Activated T-helper 1 cell treated with Interleukin-2 at 50 U/mL for 16 hours (primary cell): ENCODE data around the gene LRRC32.

Experiments
- DNase-seq: peaks from one replicate; pipeline ENCODE4 v3.0.0-alpha.2; 2020; ENCODE audit warnings: low read depth

The LRRC32 gene

DNA sequence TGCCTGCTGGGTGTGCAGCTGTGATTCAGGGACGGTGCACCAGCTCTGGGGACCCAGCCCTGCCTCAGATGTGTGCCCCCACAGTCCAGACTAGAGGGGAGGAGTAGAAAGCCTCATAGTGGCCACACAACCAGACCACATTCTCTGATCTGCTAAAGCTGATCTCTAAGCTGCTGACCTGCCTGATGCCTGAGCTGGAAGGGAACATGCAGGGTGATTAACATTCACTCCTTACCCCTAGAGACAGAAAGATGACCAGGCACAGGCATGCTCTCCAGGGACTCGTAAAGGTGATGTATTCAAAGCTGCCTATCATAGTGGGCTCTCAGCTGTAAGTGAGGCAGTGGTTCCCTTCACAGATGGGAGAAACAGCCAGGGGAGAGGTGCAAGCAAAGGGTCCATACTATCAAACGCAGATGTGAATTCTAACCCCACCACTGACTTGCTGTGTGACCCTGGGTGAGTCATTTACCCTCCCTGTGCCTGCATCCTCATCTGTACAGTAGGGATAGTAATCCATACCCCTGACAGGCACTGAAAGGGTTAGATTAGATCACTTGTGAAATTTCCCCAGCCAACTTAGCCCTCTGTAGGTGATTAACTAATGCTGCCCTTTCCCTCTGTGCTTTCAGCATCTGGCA is 29.0 kb upstream of the LRRC32 start:
- no peak for DNase-seq

DNA sequence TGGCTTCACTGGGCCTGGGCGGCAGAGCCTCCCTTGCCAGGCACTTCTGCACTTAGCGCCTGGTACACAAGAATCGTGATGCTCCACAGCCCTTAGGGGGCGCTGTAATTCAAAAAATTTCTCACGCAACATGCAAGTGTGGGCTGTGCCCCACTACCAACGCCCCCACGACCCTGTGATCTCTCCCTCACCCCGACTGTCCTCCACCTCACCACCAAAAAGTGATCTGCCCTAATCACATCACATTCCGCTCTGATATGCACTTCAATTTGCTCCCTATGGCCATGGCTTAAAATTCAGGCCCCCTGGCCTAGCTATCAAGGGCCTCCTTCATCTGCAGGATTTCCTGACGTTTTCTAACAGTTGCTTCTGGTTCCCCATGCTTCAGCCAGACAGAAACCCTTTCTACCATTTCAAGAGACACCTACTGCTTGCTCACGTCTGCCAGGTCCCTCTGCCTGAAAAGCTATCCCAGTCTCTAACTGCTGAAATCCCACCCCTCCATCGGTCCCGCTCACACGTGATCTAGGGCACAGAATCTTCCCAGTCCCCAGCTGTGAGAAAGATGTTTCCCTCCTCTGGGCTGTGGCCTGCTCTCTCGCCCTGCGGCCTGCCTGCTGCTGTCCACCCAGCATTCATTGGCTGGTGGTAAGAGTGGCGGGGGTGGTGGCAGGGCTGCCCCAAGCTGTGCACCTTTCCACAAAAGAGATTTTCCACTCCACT is 27.9 kb upstream of the LRRC32 start:
- no peak for DNase-seq

DNA sequence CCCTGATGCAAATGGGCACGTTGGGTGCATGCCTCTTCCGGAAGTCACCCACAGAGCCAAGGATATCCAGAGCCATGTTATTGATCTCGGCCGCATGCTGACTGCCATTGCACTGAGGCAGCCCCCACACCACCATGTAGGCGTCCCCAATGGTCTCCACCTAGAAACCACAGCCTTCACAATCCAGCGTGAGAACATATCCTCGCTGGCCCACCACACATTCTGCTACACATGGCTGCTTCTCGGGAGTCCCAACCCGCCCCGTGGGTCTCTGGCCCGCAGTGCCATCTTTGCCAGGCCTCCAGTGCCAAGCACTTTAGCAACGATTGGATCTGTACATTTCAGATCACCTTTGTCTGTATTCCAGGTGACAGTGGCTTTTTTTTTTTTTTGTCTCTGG is 26.2 kb upstream of the LRRC32 start:
- no peak for DNase-seq

DNA sequence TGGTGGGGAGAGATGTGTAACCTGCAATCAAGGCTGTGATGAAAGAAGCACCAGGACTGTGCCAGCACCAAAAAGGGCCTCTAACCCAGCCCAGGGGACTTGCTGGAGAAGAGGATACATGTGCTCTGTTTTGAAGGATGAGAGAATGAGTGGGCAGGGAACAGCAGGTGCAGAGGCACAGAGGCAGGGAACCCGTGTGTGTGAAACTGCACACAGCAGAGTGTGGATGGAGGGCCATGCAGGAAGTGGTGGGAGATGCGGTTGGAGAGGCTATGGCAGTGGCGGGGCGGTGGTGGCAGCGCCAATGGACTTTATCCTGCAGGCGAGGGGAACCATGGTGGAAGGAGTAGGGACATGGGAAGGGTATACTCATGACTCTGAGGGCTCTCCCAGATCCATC is 25.2 kb upstream of the LRRC32 start:
- DNase-seq, result no peak

DNA sequence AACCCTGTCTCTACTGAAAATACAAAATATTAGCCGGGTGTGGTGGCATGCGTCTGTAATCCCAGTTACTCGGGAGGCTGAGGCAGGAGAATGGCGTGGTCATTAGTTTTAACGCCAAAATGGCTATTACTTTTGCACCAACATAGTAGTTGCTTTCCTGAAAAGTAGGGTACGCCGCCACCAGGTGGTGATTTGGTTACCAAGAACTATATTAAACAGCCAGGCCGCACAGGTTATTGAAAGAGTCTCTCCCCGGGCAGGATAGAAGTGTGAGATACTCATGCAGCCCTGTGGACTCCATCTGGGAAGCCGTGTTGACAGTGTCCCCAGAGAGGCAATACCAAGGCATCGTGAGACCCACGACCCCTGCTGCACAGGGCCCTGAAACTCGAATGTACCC is 24.6 kb upstream of the LRRC32 start:
- no peak for DNase-seq

DNA sequence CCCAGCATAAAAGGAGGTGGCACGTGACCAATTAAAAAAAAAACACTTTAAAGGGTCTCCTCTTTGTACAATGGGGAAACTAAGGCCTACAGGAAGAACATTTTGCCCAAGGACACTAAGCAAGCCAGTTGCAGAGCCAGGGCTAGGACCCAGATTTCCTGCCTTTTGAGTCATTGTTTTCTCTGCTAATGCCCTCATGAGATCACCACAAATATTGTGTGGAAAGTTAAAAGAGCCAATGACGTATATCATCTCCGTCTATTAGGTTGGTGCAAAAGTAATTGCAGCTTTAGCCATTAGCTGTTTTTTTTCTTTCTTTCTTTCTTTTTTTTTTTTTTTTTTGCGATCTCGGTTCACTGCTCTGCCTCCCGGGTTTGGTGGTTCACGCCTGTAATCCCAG is 24.1 kb upstream of the LRRC32 start:
- DNase-seq, result no peak

DNA sequence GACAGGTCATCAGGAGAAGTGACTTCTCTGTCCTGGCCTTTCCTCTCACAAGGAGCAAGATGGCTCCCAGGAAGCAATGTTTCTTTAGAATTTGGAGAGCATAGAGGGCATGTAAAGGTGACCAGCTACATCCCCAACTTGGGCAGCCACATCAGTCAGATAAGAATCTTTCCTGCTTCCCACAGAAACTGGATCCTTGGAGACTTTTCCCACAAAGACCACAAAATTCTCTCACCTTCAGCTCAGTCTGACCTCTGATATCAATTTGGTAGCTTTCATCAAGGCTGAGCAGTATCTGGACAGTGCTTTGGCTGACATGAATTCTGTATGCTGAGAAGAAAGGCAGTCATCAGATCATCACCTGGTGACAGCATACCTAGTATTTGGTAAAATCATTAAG is 23.3 kb upstream of the LRRC32 start:
- DNase-seq, result no peak

DNA sequence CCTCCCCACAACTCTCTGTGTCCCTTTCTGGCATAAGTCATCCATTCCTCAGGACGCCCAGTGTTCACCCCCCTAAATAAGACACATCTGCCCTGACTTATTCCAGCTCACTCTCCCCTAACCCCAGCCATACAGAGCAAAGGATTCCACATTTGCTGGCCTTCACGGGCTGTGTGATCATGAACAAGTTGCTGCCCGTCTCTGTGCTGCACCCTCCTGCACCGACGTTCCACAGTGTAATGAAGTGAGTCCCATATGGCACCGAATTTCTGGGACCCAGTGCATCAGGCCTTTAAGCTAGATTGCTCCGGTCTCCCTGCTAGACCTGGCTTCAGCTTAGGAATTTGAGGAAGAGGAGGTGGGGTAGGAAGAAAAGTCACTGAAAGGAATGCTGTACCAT is 22.4 kb upstream of the LRRC32 start:
- no peak for DNase-seq

DNA sequence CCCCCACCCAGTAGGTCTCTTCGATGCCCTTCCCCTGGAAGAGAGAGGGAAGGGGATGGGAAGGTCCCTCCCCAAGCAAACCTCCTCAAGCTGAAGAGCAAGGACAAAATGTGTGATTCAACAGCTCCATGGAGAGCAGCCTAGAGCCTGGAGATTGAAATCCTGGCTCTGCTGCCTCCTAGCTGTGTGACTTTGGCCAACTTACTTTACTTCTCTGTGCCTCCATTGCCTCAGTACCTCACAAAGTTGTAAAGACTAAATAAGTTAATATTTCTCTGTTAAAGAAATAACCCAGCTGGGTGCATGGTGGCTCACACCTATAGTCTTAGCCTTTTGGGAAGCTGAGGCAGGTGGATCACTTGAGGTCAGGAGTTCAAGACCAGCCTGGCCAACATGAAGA is 21.1 kb upstream of the LRRC32 start:
- no peak for DNase-seq

DNA sequence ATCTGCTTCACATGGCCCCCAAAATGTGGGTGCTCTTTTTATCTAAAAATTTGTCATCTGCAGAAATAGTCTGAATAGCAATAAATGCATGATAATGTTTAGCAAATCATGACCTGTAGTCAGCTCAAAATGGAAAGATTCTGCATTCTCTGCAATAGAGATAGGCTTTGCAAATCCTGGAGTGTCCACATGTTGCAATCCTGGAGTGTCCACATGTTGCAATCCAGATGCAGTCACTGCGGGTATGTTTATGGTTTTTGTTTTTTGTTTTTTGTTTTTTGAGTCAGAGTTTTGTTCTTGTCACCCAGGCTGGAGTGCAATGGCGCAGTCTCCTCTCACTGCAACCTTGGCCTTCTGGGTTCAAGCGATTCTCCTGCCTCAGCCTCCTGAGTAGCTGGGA is 20.2 kb upstream of the LRRC32 start:
- DNase-seq, result no peak

DNA sequence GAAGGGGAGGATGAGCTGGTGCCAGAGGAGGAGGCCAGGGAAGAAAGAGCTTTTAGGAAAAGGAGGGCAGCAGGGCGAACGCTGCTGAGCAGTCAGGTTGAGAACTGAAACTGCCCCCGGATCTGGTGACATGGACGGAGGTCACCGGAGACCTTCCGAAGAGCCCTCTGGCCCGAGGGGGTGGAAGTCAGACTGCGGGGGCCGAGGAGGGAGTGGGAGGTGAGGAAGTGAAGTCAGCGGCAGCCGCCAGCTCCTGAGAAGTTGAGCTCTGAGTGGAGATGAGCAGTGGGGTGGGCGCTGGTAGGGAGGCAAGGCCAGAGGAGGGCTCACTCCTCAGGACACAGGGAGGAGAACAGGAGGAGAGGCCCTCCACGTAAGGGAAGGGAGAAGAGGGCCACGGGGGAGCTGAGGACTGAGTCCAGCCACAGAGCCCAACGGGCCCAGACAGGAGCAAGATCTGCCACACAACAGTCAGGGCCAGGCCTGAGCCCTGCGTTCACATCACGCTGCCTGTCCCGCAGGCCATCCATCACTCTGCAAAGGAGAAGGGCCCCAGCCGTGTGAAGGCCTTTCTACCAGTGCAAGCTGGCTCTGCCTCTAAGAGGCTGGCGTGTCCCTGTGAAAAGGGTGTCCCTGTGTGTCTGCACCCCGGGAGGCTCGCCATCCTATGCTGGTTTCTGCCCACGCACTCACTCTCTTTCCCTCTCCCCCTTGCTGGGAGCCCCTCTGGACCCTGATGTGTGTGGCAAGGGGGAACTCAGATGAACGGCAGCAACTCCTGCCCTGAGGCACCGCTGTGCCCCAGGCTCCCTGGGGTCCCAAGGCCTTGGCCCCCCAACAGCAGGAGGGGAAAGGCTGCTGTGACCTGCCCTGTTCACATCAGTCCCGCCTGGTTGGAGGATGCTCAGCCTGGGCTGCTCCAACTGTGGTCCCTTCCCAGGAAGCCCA is 19.0 kb upstream of the LRRC32 start:
- no peak for DNase-seq

DNA sequence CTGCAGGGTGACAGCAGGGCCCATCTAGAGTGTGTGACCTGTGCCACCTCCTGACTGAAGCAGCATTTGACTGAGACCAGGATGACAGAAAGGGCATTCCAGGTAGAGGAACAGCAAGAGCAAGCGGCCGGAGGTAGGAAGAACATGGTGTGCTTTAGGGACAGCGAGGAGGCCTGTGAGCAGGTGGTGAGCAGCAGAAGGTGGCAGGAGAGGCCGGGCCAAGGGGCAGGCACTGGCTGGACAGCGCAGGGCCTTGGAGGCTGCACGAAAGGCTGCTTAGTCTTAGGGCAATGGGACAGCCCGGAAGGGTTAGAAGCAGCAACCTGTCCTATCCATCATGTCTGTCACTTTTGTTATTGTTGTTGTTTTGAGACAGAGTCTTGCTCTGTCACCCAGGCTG is 17.6 kb upstream of the LRRC32 start:
- DNase-seq, result no peak

DNA sequence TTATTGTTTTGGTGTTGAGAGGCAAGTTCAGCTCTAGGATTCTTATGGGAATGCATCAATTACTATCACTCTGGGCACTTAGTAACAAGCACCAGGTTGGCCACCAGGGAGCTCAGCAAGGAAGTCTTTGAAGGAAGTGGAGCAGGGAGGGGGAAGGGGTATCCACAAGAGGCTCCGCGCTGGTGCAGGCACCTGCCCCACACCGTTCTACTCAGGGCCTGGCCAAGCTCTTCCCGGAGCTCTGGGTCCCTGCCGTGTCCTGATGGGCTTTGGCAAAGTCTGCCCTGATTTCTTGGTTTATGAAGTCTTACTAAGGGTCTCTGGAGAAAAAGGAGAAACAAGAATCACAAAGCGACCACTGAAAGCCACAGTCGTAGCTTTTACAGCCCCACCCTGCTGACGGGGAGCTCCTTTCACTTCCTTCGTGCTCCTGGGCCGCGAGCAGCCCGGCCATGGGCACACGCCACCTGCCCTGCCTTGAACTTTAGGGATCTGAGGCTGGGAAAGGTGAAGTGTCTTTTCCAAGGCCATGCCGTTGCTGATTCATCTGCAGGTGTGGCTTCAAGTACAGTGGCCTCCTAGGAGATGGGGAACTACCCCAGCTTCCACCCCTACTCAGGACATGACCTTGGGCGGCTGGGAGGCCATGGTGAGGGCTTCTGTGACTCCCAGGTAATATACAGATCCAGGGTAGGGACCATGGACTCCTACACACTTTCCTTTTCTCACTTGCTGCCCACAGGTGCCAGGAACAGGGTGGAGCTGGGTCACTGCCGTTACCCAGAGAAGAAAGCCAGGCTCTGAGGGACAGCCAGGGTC is 15.9 kb upstream of the LRRC32 start:
- no peak for DNase-seq

DNA sequence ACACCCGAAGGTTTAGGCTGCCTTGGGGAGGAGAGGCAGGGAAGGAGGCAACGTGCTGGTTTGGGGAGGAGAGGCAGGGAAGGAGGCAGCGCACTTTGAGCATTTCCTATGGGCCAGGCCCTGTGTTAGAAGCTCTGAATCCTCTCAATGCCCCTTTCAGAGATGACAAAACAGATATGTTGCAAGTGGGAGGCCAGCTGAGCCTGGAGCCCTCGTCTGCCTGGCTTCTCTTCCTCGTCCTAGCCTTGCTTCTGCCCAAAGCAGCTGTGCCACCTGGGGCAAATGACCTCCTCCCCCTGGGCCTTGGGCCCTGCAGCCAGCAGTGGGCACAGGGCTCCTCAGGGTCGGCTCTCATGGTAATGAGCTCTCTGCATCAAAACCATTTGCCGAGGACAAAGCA is 15.3 kb upstream of the LRRC32 start:
- no peak for DNase-seq

DNA sequence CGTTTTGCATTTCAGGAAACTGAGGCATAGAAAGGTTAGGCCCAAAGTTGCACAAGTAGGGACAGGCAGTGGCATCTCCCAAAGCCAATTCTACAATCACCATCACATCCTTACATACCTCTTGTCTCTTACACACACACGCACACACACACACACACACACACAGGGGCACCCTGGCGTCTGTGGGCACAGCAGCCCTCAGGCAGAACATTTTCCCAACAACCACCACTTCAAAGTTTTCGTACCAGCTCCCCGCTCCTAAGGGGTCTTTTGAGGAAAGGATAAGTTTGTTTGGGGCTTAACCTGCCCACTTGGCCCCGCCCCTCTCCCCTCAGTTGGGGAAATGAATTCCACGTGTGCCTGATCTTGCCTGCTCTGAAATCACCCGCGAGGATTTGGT is 14.7 kb upstream of the LRRC32 start:
- no peak for DNase-seq

DNA sequence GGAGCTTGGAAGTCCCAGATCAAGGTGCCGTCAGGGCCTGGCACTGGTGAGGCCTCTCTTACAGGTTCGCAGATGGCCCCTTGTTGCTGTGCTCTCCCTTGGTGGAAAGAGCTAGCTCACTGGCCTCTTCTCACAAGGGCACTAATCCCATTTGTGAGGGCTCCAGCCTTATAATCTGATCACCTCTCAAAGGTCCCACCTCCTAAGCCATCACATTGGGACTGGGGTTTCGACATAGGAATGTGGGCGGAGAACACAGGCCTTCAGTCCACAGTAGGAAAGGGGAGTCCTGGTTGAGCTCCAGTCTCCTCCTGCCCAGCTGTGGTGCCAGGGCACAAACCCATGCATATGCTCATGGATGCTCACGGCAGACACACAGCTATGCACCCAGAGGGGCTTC is 14.0 kb upstream of the LRRC32 start:
- no peak for DNase-seq

DNA sequence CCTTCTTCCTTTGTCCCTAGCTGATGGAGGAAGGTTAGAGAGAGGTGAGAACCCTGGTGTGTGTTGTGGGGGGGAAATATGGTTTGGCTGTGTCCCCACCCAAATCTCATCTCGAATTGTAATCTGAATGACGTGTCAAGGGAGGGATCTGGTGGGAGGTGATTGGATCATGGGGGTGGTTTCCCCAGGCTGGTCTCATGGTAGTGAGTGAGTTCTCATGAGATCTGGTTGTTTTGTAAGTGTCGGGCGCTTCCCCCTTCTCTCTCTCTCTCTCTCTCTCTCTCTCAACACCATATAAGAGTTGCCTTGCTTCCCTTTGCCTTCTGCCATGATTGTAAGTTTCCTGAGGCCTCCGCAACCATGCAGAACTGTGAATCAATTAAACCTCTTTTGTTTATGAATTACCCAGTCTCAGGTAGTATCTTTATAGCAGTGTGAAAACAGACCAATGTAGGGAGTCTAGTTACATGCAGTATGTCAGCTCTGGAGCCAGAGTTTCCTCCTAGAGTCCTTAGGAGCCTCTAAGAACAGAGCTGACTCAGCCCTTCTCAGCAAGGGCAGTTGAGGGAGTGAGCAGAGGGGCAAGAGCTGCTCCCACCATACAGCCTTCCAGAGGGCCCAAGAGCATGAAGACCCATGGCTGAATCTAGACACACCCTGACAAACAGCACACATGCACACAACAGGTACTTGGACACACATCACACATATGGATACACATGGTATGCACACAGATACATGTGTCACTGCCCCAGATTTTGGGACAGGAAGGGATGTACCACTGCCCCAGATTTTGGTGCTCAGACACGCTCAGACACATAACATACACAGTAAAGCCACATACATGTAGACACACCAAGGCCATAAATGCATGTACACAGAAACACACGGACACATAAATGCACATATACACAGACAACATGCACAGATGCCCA is 12.9 kb upstream of the LRRC32 start:
- no peak for DNase-seq

DNA sequence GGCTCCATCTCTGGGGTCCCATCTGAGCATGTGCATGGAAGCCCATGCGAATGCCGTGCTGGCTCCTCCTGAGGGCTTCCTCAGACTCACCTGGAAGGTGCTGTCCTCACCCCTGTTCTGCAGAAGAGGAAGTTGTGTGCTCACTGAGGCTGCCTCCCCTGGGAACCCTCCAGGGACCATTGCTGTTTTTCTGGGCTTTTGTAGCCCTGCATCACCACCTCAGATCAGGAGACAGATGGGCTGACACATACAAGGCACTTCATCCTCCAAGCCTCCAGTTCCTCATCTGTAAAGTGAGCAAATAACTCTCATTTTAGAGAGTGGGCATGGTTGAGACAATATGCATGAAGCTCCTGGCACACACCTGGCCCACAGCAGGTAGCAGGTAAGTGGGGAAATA is 12.1 kb upstream of the LRRC32 start:
- DNase-seq, result no peak

DNA sequence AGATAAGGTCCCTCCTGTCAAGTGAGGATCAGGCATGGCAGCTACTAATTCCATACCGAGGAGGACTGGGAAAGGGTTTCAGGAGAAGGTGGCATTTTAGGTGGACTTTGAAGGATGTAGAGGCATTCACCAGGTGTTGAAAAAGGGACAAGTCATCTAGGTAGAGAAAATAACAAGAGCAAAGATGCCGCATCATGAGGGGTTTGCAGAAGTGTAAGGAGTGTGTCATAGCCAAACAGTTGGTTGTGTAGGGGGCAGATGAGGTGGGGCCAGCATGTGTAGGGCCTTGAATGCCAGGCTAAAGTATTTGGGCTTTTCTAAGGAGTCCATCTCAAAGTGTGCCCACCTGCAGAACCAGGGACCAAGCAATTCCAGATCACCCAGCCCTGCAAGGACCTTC is 11.6 kb upstream of the LRRC32 start:
- no peak for DNase-seq

DNA sequence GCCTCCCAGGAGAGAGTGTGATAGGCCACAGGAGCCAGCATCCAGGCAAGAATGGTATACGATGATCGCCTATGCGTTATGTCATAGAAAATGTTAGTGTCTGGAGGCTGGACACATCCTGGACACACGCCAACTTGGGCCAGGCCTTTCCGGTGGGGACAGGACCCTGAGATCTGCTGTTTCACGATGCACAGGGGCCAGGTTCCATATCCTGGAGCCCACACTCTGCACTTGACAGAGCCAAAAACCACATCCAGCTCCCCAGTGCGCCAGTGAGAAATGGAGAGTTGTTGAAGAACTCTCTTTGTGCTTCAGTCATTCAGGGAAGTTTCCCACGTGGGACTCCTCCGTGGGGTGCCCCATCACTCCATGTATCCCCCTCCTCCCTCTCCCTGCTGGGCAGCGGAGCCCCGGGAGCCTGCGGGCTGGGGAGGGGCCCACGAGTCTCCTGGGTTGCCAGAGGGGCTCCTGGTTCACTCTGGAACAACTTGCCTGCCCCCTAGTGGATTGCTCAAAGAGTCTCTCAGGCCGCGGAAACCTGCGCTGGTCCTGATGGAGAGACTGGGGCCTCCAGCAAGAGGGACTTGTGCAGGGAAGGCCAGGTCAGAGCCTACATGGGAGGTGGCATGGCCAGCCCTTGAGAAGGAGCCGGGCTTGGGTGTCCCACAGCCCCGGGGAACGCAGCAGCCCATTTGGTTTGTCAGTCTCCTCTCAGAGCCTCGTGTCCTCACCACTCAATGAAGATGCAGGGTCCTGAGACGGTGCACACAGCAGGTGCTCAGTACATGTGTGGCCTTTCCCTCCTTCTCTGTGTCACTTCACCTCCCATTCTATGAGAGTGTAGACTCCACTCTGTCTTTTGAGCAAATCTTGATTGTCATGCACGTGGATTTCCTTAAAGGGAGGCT is 10.2 kb upstream of the LRRC32 start:
- DNase-seq, result peak; percentile 31
